ENCODE data around the gene MED26.

- TF ChIP-seq POLR2A (IDR thresholded peaks at IDR 0.05; ENCODE audit: low read depth, low read length) (no peak), CREB1 (IDR thresholded peaks at IDR 0.05; ENCODE audit: low read depth) (no peak), CREM (IDR thresholded peaks at IDR 0.05; ENCODE audit: low read depth) (no peak), SP1 (IDR thresholded peaks at IDR 0.05; ENCODE audit: low read depth, low read length) (no peak), ZNF274 (IDR thresholded peaks at IDR 0.05; ENCODE audit: insufficient read depth, insufficient read length) (no peak), HDGF (IDR thresholded peaks at IDR 0.05) (no peak), HDAC6 (IDR thresholded peaks at IDR 0.05; ENCODE audit: unreplicated experiment) (no peak), SREBF2 (IDR thresholded peaks at IDR 0.05; ENCODE audit: low read length) (no peak), SRF (IDR thresholded peaks at IDR 0.05; ENCODE audit: low read depth in 2 of 2, low read length in 2 of 2) (no peak), POLR2AphosphoS2 (IDR thresholded peaks at IDR 0.05; ENCODE audit: low read depth, low read length) (no peak)
- TF ChIP-seq, protein P1, sequence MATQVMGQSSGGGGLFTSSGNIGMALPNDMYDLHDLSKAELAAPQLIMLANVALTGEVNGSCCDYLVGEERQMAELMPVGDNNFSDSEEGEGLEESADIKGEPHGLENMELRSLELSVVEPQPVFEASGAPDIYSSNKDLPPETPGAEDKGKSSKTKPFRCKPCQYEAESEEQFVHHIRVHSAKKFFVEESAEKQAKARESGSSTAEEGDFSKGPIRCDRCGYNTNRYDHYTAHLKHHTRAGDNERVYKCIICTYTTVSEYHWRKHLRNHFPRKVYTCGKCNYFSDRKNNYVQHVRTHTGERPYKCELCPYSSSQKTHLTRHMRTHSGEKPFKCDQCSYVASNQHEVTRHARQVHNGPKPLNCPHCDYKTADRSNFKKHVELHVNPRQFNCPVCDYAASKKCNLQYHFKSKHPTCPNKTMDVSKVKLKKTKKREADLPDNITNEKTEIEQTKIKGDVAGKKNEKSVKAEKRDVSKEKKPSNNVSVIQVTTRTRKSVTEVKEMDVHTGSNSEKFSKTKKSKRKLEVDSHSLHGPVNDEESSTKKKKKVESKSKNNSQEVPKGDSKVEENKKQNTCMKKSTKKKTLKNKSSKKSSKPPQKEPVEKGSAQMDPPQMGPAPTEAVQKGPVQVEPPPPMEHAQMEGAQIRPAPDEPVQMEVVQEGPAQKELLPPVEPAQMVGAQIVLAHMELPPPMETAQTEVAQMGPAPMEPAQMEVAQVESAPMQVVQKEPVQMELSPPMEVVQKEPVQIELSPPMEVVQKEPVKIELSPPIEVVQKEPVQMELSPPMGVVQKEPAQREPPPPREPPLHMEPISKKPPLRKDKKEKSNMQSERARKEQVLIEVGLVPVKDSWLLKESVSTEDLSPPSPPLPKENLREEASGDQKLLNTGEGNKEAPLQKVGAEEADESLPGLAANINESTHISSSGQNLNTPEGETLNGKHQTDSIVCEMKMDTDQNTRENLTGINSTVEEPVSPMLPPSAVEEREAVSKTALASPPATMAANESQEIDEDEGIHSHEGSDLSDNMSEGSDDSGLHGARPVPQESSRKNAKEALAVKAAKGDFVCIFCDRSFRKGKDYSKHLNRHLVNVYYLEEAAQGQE (IDR thresholded peaks at IDR 0.05; ENCODE audit: low read depth, low read length) = no peak
- TF ChIP-seq, protein P2, sequence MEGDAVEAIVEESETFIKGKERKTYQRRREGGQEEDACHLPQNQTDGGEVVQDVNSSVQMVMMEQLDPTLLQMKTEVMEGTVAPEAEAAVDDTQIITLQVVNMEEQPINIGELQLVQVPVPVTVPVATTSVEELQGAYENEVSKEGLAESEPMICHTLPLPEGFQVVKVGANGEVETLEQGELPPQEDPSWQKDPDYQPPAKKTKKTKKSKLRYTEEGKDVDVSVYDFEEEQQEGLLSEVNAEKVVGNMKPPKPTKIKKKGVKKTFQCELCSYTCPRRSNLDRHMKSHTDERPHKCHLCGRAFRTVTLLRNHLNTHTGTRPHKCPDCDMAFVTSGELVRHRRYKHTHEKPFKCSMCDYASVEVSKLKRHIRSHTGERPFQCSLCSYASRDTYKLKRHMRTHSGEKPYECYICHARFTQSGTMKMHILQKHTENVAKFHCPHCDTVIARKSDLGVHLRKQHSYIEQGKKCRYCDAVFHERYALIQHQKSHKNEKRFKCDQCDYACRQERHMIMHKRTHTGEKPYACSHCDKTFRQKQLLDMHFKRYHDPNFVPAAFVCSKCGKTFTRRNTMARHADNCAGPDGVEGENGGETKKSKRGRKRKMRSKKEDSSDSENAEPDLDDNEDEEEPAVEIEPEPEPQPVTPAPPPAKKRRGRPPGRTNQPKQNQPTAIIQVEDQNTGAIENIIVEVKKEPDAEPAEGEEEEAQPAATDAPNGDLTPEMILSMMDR (IDR thresholded peaks at IDR 0.05 in 2 of 3, conservative IDR thresholded peaks at IDR 0.05 in 1 of 3; ENCODE audit: control insufficient read depth in 2 of 3, extremely low read depth in 1 of 3, insufficient read depth in 1 of 3, low read depth in 3 of 3, low read length in 3 of 3) = no peak
- TF ChIP-seq, protein P3, sequence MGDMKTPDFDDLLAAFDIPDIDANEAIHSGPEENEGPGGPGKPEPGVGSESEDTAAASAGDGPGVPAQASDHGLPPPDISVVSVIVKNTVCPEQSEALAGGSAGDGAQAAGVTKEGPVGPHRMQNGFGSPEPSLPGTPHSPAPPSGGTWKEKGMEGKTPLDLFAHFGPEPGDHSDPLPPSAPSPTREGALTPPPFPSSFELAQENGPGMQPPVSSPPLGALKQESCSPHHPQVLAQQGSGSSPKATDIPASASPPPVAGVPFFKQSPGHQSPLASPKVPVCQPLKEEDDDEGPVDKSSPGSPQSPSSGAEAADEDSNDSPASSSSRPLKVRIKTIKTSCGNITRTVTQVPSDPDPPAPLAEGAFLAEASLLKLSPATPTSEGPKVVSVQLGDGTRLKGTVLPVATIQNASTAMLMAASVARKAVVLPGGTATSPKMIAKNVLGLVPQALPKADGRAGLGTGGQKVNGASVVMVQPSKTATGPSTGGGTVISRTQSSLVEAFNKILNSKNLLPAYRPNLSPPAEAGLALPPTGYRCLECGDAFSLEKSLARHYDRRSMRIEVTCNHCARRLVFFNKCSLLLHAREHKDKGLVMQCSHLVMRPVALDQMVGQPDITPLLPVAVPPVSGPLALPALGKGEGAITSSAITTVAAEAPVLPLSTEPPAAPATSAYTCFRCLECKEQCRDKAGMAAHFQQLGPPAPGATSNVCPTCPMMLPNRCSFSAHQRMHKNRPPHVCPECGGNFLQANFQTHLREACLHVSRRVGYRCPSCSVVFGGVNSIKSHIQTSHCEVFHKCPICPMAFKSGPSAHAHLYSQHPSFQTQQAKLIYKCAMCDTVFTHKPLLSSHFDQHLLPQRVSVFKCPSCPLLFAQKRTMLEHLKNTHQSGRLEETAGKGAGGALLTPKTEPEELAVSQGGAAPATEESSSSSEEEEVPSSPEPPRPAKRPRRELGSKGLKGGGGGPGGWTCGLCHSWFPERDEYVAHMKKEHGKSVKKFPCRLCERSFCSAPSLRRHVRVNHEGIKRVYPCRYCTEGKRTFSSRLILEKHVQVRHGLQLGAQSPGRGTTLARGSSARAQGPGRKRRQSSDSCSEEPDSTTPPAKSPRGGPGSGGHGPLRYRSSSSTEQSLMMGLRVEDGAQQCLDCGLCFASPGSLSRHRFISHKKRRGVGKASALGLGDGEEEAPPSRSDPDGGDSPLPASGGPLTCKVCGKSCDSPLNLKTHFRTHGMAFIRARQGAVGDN (IDR thresholded peaks at IDR 0.05) = no peak
Measured at GRCh38 chr19:16627928-16628182, 149 bp downstream of the MED26 start.

All from GM12878 (cell line).